ENCODE measurements around the gene PROX1. TPM values are rescaled to one million over a fixed set of nuclear protein-coding genes. Genes with fewer than 3 reads are reported as not detected.
A peak's percentile ranks its signal among the peaks of the same experiment; 100 is the strongest.

Gene PROX1
- total and polyA plus RNA-seq, 2 of the 8 experiments (the other 6 are each of a cell fraction or from before 2014, with no cell fraction given) = 0.30 to 2.0 TPM

GRCh38 chr1:213986925-213987250 is 885 bp upstream of the PROX1 start:
- no peak overlapping the region for H3K18ac ChIP-seq (ENCODE audit: extremely low read depth, low read length)
- H3K56ac ChIP-seq (replicated peaks; ENCODE audit: insufficient read length, low read depth, low read length) = no peak overlapping the region
- H4K5ac ChIP-seq (ENCODE audit: insufficient read length, low read depth, low read length) = no peak overlapping the region
- no peak overlapping the region for H2AK5ac ChIP-seq (ENCODE audit: low read depth, low read length)
- no peak overlapping the region for H2AFZ ChIP-seq (ENCODE audit: low read length)
- WGBS, 2 experiments (ENCODE audit: extremely low coverage in 1 of 2, insufficient coverage in 1 of 2, insufficient read length in 1 of 2, insufficient replicate concordance in 2 of 2, low coverage in 1 of 2, low lambda C conversion rate in 2 of 2, missing lambda C conversion rate in 1 of 2) = 6% methylated on average over 6 of the region's 6 CpGs; no CpG with 5 or more reads in 1 of the 2 experiments
- H4K91ac ChIP-seq (replicated peaks; ENCODE audit: insufficient read length, low read length) = no peak overlapping the region
- H2BK12ac ChIP-seq (ENCODE audit: low read depth, low read length) = no peak overlapping the region
- no peak overlapping the region for H2BK20ac ChIP-seq (ENCODE audit: low read length)
- no peak overlapping the region for H3K23ac ChIP-seq (ENCODE audit: insufficient read length)
- no peak overlapping the region for H4K8ac ChIP-seq (ENCODE audit: extremely low read depth, insufficient read depth, low read length)
- H3K9ac ChIP-seq (replicated peaks in 1 of 4; ENCODE audit: extremely low read depth in 1 of 4, low read depth in 3 of 4, low read length in 3 of 4) = no peak overlapping the region
- no peak overlapping the region for H3K4ac ChIP-seq (replicated peaks; ENCODE audit: insufficient read length, low read depth, low read length)
- peaks cover 7 to 13% of the 10 kb centered on the region in 2 experiments for H4K20me1 ChIP-seq (replicated peaks in 1 of 2; ENCODE audit: control insufficient read depth in 1 of 2, insufficient read depth in 2 of 2, low read length in 2 of 2)
- H3K4me2 ChIP-seq (ENCODE audit: insufficient read depth in 1 of 2, low read depth in 2 of 2, low read length in 2 of 2) = peak overlapping the region; percentile 89 to 93
- no peaks in the 10 kb centered on the region for H3K36me3 ChIP-seq (ENCODE audit: control insufficient read depth in 2 of 4, insufficient read depth in 4 of 4, low read length in 3 of 4)
- H2BK15ac ChIP-seq (ENCODE audit: low read length) = no peak overlapping the region
- ChIA-PET CTCF (ENCODE audit: partially characterized antibody) (interaction anchor here (1.1 to 1.4 kb wide), 2 partner anchors 118 to 136 kb away, joined by 3 to 4 read pairs; no protein-coding TSS in a partner anchor), POLR2A (ENCODE audit: partially characterized antibody) (no interaction called here)
- no peaks in the 10 kb centered on the region for H3K79me1 ChIP-seq (ENCODE audit: low read depth, low read length)
- peaks cover 36% of the 10 kb centered on the region for H3K23me2 ChIP-seq (ENCODE audit: low read depth, low read length)
- H3K79me2 ChIP-seq (ENCODE audit: control insufficient read depth in 1 of 2, insufficient read depth in 2 of 2, low read length in 2 of 2) = no peaks in the 10 kb centered on the region
- no peak for FAIRE-seq
- H2BK5ac ChIP-seq (ENCODE audit: low read depth, low read length) = no peak overlapping the region
- H3K27me3 ChIP-seq (replicated peaks in 1 of 4; ENCODE audit: control insufficient read depth in 3 of 4, extremely low read depth in 1 of 4, insufficient read depth in 3 of 4, low read length in 3 of 4) = peaks cover 41 to 77% (median 71%) of the 10 kb centered on the region in 4 experiments
- no peak for DNase-seq (ENCODE audit: low read depth in 1 of 2, low spot score in 2 of 2)
- H3K9me3 ChIP-seq (ENCODE audit: insufficient read depth in 2 of 2, low read depth in 1 of 2, low read length in 1 of 2) = no peaks in the 10 kb centered on the region
- peak overlapping the region in 3 of 4 experiments; percentile 26 to 85 (median 71); a peak in 5 of 8 replicates for H3K4me3 ChIP-seq (ENCODE audit: extremely low read depth in 1 of 4, insufficient read depth in 2 of 4, low read depth in 3 of 4, low read length in 4 of 4)
- peaks cover 21 to 42% (median 27%) of the 10 kb centered on the region in 4 experiments for H3K4me1 ChIP-seq (replicated peaks in 1 of 4; ENCODE audit: control insufficient read depth in 3 of 4, insufficient read depth in 4 of 4, low read length in 3 of 4)
- no peak overlapping the region for H2BK120ac ChIP-seq (replicated peaks; ENCODE audit: low read depth, low read length)
- TF ChIP-seq TEAD4 (IDR thresholded peaks at IDR 0.05; ENCODE audit: low read depth, low read length) (no peak), CBX5 (IDR thresholded peaks at IDR 0.05; ENCODE audit: low read depth, low read length) (no peak), TCF12 (IDR thresholded peaks at IDR 0.05; ENCODE audit: low read depth, low read length) (no peak), E2F6 (IDR thresholded peaks at IDR 0.05) (no peak), KDM4A (IDR thresholded peaks at IDR 0.05; ENCODE audit: low read depth, low read length, severe bottlenecking) (no peak), TAF1 (IDR thresholded peaks at IDR 0.05; ENCODE audit: low read depth, low read length) (no peak)
- no peak overlapping the region for H3K14ac ChIP-seq (ENCODE audit: insufficient read length)
- no peak overlapping the region for H3K27ac ChIP-seq (ENCODE audit: low read depth, low read length)
